Mesothelial cell of epicardium (in vitro differentiated cells): ENCODE data around the gene FHDC1. TPM values are rescaled to one million over a fixed set of nuclear protein-coding genes. Genes with fewer than 3 reads are reported as not detected.

Experiments
- DNase-seq, 2 experiments: peaks; one replicate each; pipeline ENCODE4 v3.0.0; 2021; ENCODE audit warnings: low spot score in 2 of 2; ENCODE audit not compliant: unreplicated experiment in 2 of 2
- H3K27ac Mint-ChIP-seq: 2 replicates; pipeline ENCODE4 v1.8.0; 2021; ENCODE audit warnings: mixed read lengths
- H3K27me3 Mint-ChIP-seq: 2 replicates; pipeline ENCODE4 v1.8.0; 2021; ENCODE audit warnings: low read depth, mixed read lengths
- H3K36me3 Mint-ChIP-seq: 2 replicates; pipeline ENCODE4 v1.8.0; 2021; ENCODE audit warnings: mixed read lengths
- H3K4me1 Mint-ChIP-seq: 2 replicates; pipeline ENCODE4 v1.8.0; 2021; ENCODE audit warnings: mixed read lengths
- H3K4me3 Mint-ChIP-seq: 2 replicates; pipeline ENCODE4 v1.8.0; 2021; ENCODE audit warnings: mild to moderate bottlenecking, moderate library complexity, mixed read lengths
- H3K9me3 Mint-ChIP-seq: 2 replicates; pipeline ENCODE4 v1.8.0; 2021; ENCODE audit warnings: mixed read lengths
- CTCF ChIP-seq: fragments of 200-600 bp; sonication (generic); IDR thresholded peaks from one replicate; pipeline ENCODE4 v1.5.0; 2021; ENCODE audit warnings: antibody characterized with exemption; ENCODE audit not compliant: unreplicated experiment
- total RNA-seq: library from RNA; stranded (reverse); gene quantifications from 3 replicates; pipeline ENCODE4 v1.2.1, GENCODE V29; 2021

Gene FHDC1
- total RNA-seq, 1 donor from 2014 or later = 4.6 TPM

- no peak for TF ChIP-seq CTCF
- Mint-ChIP-seq H3K36me3 (no peaks in the 10 kb centered on the region), H3K9me3 (peaks cover 5% of the 10 kb centered on the region), H3K4me1 (peaks cover 12% of the 10 kb centered on the region), H3K27ac (no peak overlapping the region), H3K27me3 (no peaks in the 10 kb centered on the region), H3K4me3 (no peak overlapping the region)
- DNase-seq = no peak
Observed at GRCh38 chr4:153010146-153010545, 74.0 kb downstream of the FHDC1 start.

GRCh38 chr4:153013202-153013977 is 77.3 kb downstream of the FHDC1 start:
- Mint-ChIP-seq H3K9me3 (peaks cover 10% of the 10 kb centered on the region), H3K36me3 (no peaks in the 10 kb centered on the region), H3K27me3 (no peaks in the 10 kb centered on the region), H3K4me1 (no peaks in the 10 kb centered on the region), H3K4me3 (no peak overlapping the region), H3K27ac (no peak overlapping the region)
- TF ChIP-seq CTCF = no peak
- no peak for DNase-seq

- no peak for DNase-seq
- no peak overlapping the region for H3K4me3 Mint-ChIP-seq
- H3K4me1 Mint-ChIP-seq = no peaks in the 10 kb centered on the region
- peaks cover 10% of the 10 kb centered on the region for H3K9me3 Mint-ChIP-seq
- no peaks in the 10 kb centered on the region for H3K36me3 Mint-ChIP-seq
- H3K27ac Mint-ChIP-seq = no peak overlapping the region
- H3K27me3 Mint-ChIP-seq = no peaks in the 10 kb centered on the region
- no peak for TF ChIP-seq CTCF
Observed at GRCh38 chr4:153014460-153014859, 78.3 kb downstream of the FHDC1 start.

GRCh38 chr4:153016592-153016991 is 80.5 kb downstream of the FHDC1 start:
- Mint-ChIP-seq H3K4me1 (no peaks in the 10 kb centered on the region), H3K4me3 (no peak overlapping the region), H3K36me3 (no peaks in the 10 kb centered on the region), H3K9me3 (peaks cover 9% of the 10 kb centered on the region), H3K27me3 (no peaks in the 10 kb centered on the region), H3K27ac (no peak overlapping the region)
- no peak for TF ChIP-seq CTCF
- no peak for DNase-seq

GRCh38 chr4:153018031-153018430 is 81.9 kb downstream of the FHDC1 start:
- DNase-seq = no peak
- no peak overlapping the region for H3K4me3 Mint-ChIP-seq
- H3K27me3 Mint-ChIP-seq = no peaks in the 10 kb centered on the region
- H3K4me1 Mint-ChIP-seq = no peaks in the 10 kb centered on the region
- H3K27ac Mint-ChIP-seq = no peak overlapping the region
- peaks cover 5% of the 10 kb centered on the region for H3K9me3 Mint-ChIP-seq
- H3K36me3 Mint-ChIP-seq = no peaks in the 10 kb centered on the region
- no peak for TF ChIP-seq CTCF

- no peaks in the 10 kb centered on the region for H3K36me3 Mint-ChIP-seq
- peaks cover 2% of the 10 kb centered on the region for H3K4me1 Mint-ChIP-seq
- no peak overlapping the region for H3K4me3 Mint-ChIP-seq
- no peak for TF ChIP-seq CTCF
- H3K27ac Mint-ChIP-seq = no peak overlapping the region
- no peaks in the 10 kb centered on the region for H3K27me3 Mint-ChIP-seq
- peaks cover 5% of the 10 kb centered on the region for H3K9me3 Mint-ChIP-seq
- DNase-seq = no peak
Observed at GRCh38 chr4:153018684-153019083, 82.6 kb downstream of the FHDC1 start.
